H9 (cell line): Measurements from ENCODE around the gene DDX18. TPM values are rescaled to one million over a fixed set of nuclear protein-coding genes. Genes with fewer than 3 reads are reported as not detected.

Experiments used
- DNase-seq: peaks from one replicate; pipeline ENCODE4 v3.0.0-alpha.2; 2017
- H2AFZ ChIP-seq: one replicate; pipeline ENCODE4 v1.6.1; 2013; ENCODE audit warnings: mild to moderate bottlenecking, low read length, control low read depth, moderate library complexity
- H2AK5ac ChIP-seq: 2 replicates; pipeline ENCODE4 v1.6.1; 2013; ENCODE audit warnings: low read length, control low read depth, mixed read lengths; ENCODE audit not compliant: insufficient read length
- H2BK120ac ChIP-seq: one replicate; pipeline ENCODE4 v1.6.1; 2013; ENCODE audit warnings: low read depth, mild to moderate bottlenecking, low read length, control low read depth, inconsistent platforms; ENCODE audit not compliant: poor library complexity, severe bottlenecking
- H2BK12ac ChIP-seq: 2 replicates; pipeline ENCODE4 v1.6.1; 2013; ENCODE audit warnings: low read length, control low read depth, mixed read lengths, low read depth; ENCODE audit not compliant: insufficient read length
- H2BK15ac ChIP-seq: 2 replicates; pipeline ENCODE4 v1.6.1; 2013; ENCODE audit warnings: low read depth, low read length, control low read depth
- H2BK20ac ChIP-seq: one replicate; pipeline ENCODE4 v1.6.1; 2013; ENCODE audit warnings: low read depth, mild to moderate bottlenecking, low read length, control low read depth, inconsistent platforms; ENCODE audit not compliant: poor library complexity, severe bottlenecking
- H2BK5ac ChIP-seq: 2 replicates; pipeline ENCODE4 v1.6.1; 2013; ENCODE audit warnings: low read length, control low read depth, mixed read lengths; ENCODE audit not compliant: insufficient read length
- H3K14ac ChIP-seq: 2 replicates; pipeline ENCODE4 v1.6.1; 2013; ENCODE audit warnings: low read length, control low read depth; ENCODE audit not compliant: insufficient read depth
- H3K18ac ChIP-seq: 2 replicates; pipeline ENCODE4 v1.6.1; 2013; ENCODE audit warnings: low read depth, mild to moderate bottlenecking, mixed read lengths, low read length, control low read depth; ENCODE audit not compliant: insufficient read length
- H3K23ac ChIP-seq: 2 replicates; pipeline ENCODE4 v1.6.1; 2013; ENCODE audit warnings: low read length, control low read depth, mixed read lengths, low read depth; ENCODE audit not compliant: insufficient read length
- H3K23me2 ChIP-seq: 2 replicates; pipeline ENCODE4 v1.6.1; 2013; ENCODE audit warnings: low read depth, mild to moderate bottlenecking, mixed read lengths, low read length, control low read depth; ENCODE audit not compliant: insufficient read length, poor library complexity, severe bottlenecking
- H3K27ac ChIP-seq: 2 replicates; pipeline ENCODE4 v1.5.1; 2013; ENCODE audit warnings: low read length, control low read depth, mixed read lengths, low read depth; ENCODE audit not compliant: insufficient read length
- H3K27me3 ChIP-seq: 2 replicates; pipeline ENCODE4 v1.6.1; 2013; ENCODE audit warnings: low read length, control low read depth, inconsistent platforms; ENCODE audit not compliant: insufficient read depth
- H3K4ac ChIP-seq: 2 replicates; pipeline ENCODE4 v1.6.1; 2013; ENCODE audit warnings: low read depth, mild to moderate bottlenecking, control low read depth, inconsistent platforms, low read length, moderate library complexity
- H3K4me1 ChIP-seq: 2 replicates; pipeline ENCODE4 v1.6.1; 2013; ENCODE audit warnings: low read length, control low read depth, inconsistent platforms; ENCODE audit not compliant: insufficient read depth
- H3K4me2 ChIP-seq: 2 replicates; pipeline ENCODE4 v1.6.1; 2013; ENCODE audit warnings: low read length, control low read depth, mixed read lengths; ENCODE audit not compliant: insufficient read length, insufficient read depth
- H3K56ac ChIP-seq: 2 replicates; pipeline ENCODE4 v1.6.1; 2013; ENCODE audit warnings: low read depth, mild to moderate bottlenecking, mixed read lengths, low read length, control low read depth; ENCODE audit not compliant: insufficient read length
- H3K79me1 ChIP-seq: 2 replicates; pipeline ENCODE4 v1.6.1; 2013; ENCODE audit warnings: low read depth, mild to moderate bottlenecking, moderate library complexity, low read length, control low read depth, inconsistent platforms; ENCODE audit not compliant: insufficient read depth, poor library complexity, severe bottlenecking
- H3K79me2 ChIP-seq: 2 replicates; pipeline ENCODE4 v1.6.1; 2013; ENCODE audit warnings: low read length, control low read depth, inconsistent platforms; ENCODE audit not compliant: insufficient read depth
- H3K9ac ChIP-seq: 2 replicates; pipeline ENCODE4 v1.6.1; 2013; ENCODE audit warnings: low read length, control low read depth, mixed read lengths; ENCODE audit not compliant: insufficient read length; ENCODE audit errors: extremely low read depth
- H3K9me3 ChIP-seq: one replicate; pipeline ENCODE4 v1.6.1; 2013; ENCODE audit warnings: low read depth, low read length, inconsistent platforms; ENCODE audit not compliant: control insufficient read depth
- H3T11ph ChIP-seq: one replicate; pipeline ENCODE4 v1.6.1; 2013; ENCODE audit warnings: mild to moderate bottlenecking, low read length, control low read depth, inconsistent platforms
- H4K20me1 ChIP-seq: one replicate; pipeline ENCODE4 v1.6.1; 2013; ENCODE audit not compliant: control insufficient read depth, insufficient read length, insufficient read depth
- H4K5ac ChIP-seq: 2 replicates; pipeline ENCODE4 v1.6.1; 2013; ENCODE audit warnings: low read depth, mild to moderate bottlenecking, mixed read lengths, low read length, control low read depth; ENCODE audit not compliant: insufficient read length
- H4K8ac ChIP-seq: replicated peaks from 2 replicates; pipeline ENCODE4 v1.6.1; 2013; ENCODE audit warnings: low read length, control low read depth, mixed read lengths, low read depth; ENCODE audit not compliant: insufficient read length
- H4K91ac ChIP-seq: 2 replicates; pipeline ENCODE4 v1.6.1; 2013; ENCODE audit warnings: low read depth, mild to moderate bottlenecking, moderate library complexity, mixed read lengths, low read length, control low read depth; ENCODE audit not compliant: insufficient read length
- H3K27ac Mint-ChIP-seq, 3 experiments: 2 replicates in 2 of 3; 3 replicates in 1 of 3; pipeline ENCODE4 v1.8.0; 2020 to 2021; ENCODE audit warnings: mixed read lengths in 3 of 3, mild to moderate bottlenecking in 1 of 3, moderate library complexity in 1 of 3
- H3K27me3 Mint-ChIP-seq: 2 replicates; pipeline ENCODE4 v1.8.0; 2021; ENCODE audit warnings: low read depth, mild to moderate bottlenecking, moderate library complexity, mixed read lengths
- H3K36me3 Mint-ChIP-seq, 3 experiments: 2 replicates in 2 of 3; 3 replicates in 1 of 3; pipeline ENCODE4 v1.8.0; 2020 to 2021; ENCODE audit warnings: low read depth in 3 of 3, mixed read lengths in 3 of 3; ENCODE audit not compliant: insufficient read depth in 1 of 3
- H3K4me1 Mint-ChIP-seq, 2 experiments: 2 replicates each; pipeline ENCODE4 v1.8.0; 2020; ENCODE audit warnings: mixed read lengths in 2 of 2
- H3K4me3 Mint-ChIP-seq, 2 experiments: 2 replicates in 1 of 2; 3 replicates in 1 of 2; pipeline ENCODE4 v1.8.0; 2020 to 2021; ENCODE audit warnings: mild to moderate bottlenecking in 2 of 2, mixed read lengths in 2 of 2, moderate library complexity in 1 of 2
- H3K9me3 Mint-ChIP-seq, 2 experiments: 2 replicates in 1 of 2; 3 replicates in 1 of 2; pipeline ENCODE4 v1.8.0; 2020; ENCODE audit warnings: mild to moderate bottlenecking in 2 of 2, mixed read lengths in 2 of 2, moderate library complexity in 1 of 2
- WGBS: extraction: QIAGEN DNeasy Blood & Tissue Kit; methylation state at CpG from one replicate; pipeline ENCODE4 v1.1.7; 2013; ENCODE audit warnings: missing lambda C conversion rate, low lambda C conversion rate, mixed read lengths; ENCODE audit not compliant: insufficient read length; ENCODE audit errors: extremely low coverage; 5-methylcytosine and 5-hydroxymethylcytosine counted together
- total RNA-seq: library from RNA; stranded (reverse); gene quantifications from 2 replicates; pipeline ENCODE4 v1.2.1, GENCODE V29; 2021
- TF ChIP-seq, protein P1 (sequence below): fragments of 200-600 bp; sonication (generic); conservative IDR thresholded peaks from 3 replicates; pipeline ENCODE4 v1.8.0; 2021; ENCODE audit warnings: antibody characterized with exemption, mild to moderate bottlenecking

The DDX18 gene
- total RNA-seq, 1 experiment from 2014 or later, result 115 TPM

DNA sequence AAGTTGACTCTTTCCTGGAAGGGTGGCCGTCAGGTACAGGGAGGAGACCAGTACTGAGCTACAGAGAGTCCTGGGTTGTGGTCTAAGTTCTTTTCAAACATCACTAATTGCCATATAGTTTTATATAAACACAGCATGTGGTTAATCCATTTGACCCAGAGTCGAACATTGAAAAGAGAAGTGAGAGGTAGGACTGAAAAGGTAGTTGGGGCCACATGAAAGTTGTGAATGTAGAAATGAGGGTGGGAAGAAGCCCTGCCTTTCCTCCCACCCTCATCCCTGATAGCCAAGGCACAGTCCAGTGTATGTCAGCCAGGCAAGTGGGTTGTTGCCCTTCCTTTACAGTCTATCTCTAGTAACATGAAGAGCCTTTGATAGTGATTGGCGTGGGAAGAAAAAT, 4.4 kb downstream of the DDX18 start:
- no peak overlapping the region for H2AK5ac ChIP-seq
- no peak overlapping the region for H2BK12ac ChIP-seq
- Mint-ChIP-seq H3K36me3 (peaks cover 42 to 77% (median 69%) of the 10 kb centered on the region in 3 experiments), H3K4me1 (peaks cover 5 to 11% of the 10 kb centered on the region in 2 experiments; a peak in 3 of 4 replicates), H3K4me3 (no peak overlapping the region), H3K27ac (no peak overlapping the region; a peak in 1 of 7 replicates), H3K9me3 (peaks cover 0 to 7% of the 10 kb centered on the region in 2 experiments; a peak in 2 of 5 replicates), H3K27me3 (no peaks in the 10 kb centered on the region; the same call in 1 of the 2 replicates)
- peaks cover 9% of the 10 kb centered on the region; the same call in 1 of the 2 replicates for H3K79me2 ChIP-seq
- H3K23me2 ChIP-seq, result peaks cover 5% of the 10 kb centered on the region
- no peaks in the 10 kb centered on the region for H3K9me3 ChIP-seq
- H3K4me2 ChIP-seq, result no peak overlapping the region
- H4K20me1 ChIP-seq, result no peaks in the 10 kb centered on the region
- WGBS, result no CpG with 5 or more reads among the region's 3 CpGs
- H4K91ac ChIP-seq, result no peak overlapping the region
- H4K5ac ChIP-seq, result no peak overlapping the region
- H3K23ac ChIP-seq, result no peak overlapping the region
- H3K4me1 ChIP-seq, result no peaks in the 10 kb centered on the region
- no peak overlapping the region for H3T11ph ChIP-seq
- no peak overlapping the region for H2BK15ac ChIP-seq
- H3K14ac ChIP-seq, result no peak overlapping the region
- H2BK120ac ChIP-seq, result no peak overlapping the region
- H3K27me3 ChIP-seq, result no peaks in the 10 kb centered on the region
- no peaks in the 10 kb centered on the region for H3K79me1 ChIP-seq
- H3K27ac ChIP-seq, result no peak overlapping the region
- no peak for DNase-seq
- TF ChIP-seq, protein P1, sequence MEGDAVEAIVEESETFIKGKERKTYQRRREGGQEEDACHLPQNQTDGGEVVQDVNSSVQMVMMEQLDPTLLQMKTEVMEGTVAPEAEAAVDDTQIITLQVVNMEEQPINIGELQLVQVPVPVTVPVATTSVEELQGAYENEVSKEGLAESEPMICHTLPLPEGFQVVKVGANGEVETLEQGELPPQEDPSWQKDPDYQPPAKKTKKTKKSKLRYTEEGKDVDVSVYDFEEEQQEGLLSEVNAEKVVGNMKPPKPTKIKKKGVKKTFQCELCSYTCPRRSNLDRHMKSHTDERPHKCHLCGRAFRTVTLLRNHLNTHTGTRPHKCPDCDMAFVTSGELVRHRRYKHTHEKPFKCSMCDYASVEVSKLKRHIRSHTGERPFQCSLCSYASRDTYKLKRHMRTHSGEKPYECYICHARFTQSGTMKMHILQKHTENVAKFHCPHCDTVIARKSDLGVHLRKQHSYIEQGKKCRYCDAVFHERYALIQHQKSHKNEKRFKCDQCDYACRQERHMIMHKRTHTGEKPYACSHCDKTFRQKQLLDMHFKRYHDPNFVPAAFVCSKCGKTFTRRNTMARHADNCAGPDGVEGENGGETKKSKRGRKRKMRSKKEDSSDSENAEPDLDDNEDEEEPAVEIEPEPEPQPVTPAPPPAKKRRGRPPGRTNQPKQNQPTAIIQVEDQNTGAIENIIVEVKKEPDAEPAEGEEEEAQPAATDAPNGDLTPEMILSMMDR, result no peak
- no peak overlapping the region for H3K56ac ChIP-seq
- H4K8ac ChIP-seq, result no peak overlapping the region
- no peak overlapping the region for H2BK20ac ChIP-seq
- H2BK5ac ChIP-seq, result no peak overlapping the region
- H3K18ac ChIP-seq, result no peak overlapping the region
- H2AFZ ChIP-seq, result no peak overlapping the region
- no peak overlapping the region for H3K4ac ChIP-seq
- no peak overlapping the region for H3K9ac ChIP-seq
